Measurements from ENCODE around the gene LRRFIP2.

The LRRFIP2 gene

DNA sequence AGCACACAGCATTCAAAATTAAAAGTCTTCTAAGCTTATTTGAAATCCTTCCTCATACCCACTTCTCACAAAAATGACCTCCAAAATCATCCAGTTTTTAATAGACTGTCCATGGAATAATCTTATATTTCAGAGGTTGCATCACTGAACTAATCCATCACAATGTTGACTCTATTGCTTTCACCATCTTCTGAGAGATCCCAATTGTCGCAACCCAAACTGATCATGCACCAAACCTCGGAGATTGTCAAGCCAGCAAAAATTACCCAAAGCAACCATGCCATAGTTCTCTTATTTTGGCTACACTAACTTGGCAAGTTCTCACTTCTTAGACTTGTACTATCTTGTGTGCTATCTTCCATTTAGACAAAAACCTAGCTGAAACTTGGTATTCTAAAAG is 75.5 kb downstream of the LRRFIP2 start:
- Histone ChIP-seq H4K20me1 (ENCODE audit: insufficient read depth, low read length) (no peaks in the 10 kb centered on the region), H2AFZ (ENCODE audit: low read length) (no peak overlapping the region), H3K4me1 (ENCODE audit: low read length) (no peaks in the 10 kb centered on the region), H3K4me3 (ENCODE audit: low read length) (no peak overlapping the region), H3K27ac (ENCODE audit: low read length) (no peak overlapping the region), H3K9ac (ENCODE audit: low read length) (no peak overlapping the region), H3F3A (ENCODE audit: insufficient read depth, low read length) (no peaks in the 10 kb centered on the region), H3K4me2 (ENCODE audit: low read depth, low read length) (no peak overlapping the region), H3K9me3 (replicated peaks; ENCODE audit: insufficient read depth, low read length) (no peaks in the 10 kb centered on the region), H3K79me2 (ENCODE audit: low read length) (no peaks in the 10 kb centered on the region), H3K9me2 (replicated peaks; ENCODE audit: insufficient read depth, low read length) (no peaks in the 10 kb centered on the region), H3K27me3 (replicated peaks; ENCODE audit: insufficient read depth, low read length) (no peaks in the 10 kb centered on the region), H3K36me3 (replicated peaks; ENCODE audit: insufficient read depth, low read length) (no peaks in the 10 kb centered on the region)
- TF ChIP-seq, protein P1, sequence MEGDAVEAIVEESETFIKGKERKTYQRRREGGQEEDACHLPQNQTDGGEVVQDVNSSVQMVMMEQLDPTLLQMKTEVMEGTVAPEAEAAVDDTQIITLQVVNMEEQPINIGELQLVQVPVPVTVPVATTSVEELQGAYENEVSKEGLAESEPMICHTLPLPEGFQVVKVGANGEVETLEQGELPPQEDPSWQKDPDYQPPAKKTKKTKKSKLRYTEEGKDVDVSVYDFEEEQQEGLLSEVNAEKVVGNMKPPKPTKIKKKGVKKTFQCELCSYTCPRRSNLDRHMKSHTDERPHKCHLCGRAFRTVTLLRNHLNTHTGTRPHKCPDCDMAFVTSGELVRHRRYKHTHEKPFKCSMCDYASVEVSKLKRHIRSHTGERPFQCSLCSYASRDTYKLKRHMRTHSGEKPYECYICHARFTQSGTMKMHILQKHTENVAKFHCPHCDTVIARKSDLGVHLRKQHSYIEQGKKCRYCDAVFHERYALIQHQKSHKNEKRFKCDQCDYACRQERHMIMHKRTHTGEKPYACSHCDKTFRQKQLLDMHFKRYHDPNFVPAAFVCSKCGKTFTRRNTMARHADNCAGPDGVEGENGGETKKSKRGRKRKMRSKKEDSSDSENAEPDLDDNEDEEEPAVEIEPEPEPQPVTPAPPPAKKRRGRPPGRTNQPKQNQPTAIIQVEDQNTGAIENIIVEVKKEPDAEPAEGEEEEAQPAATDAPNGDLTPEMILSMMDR (IDR thresholded peaks at IDR 0.05; ENCODE audit: low read length), result no peak
- TF ChIP-seq EZH2 (optimal IDR thresholded peaks at IDR 0.05; ENCODE audit: low read depth, low read length) (no peak), EZH2phosphoT487 (IDR thresholded peaks at IDR 0.05; ENCODE audit: low read length) (no peak)
- DNase-seq, result no peak

DNA sequence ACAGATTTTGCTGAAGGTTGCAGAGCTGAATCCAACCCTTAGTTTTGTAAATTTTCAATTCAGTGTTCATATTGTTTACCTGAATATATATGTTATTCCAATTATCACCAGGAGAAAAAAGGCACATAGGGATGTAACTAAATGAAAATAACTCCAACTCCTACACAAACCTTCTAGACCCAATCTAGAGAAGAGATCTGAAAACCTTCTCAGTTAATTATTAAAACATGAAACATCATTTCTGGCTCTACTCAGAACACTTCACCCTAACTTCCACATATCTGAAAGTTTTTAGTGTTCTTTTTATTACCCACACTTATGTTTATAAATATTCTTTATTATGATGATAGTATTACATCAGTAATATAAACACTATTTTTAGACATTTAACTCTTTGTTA is 76.6 kb downstream of the LRRFIP2 start:
- H3K9ac ChIP-seq (ENCODE audit: low read length), result no peak overlapping the region
- DNase-seq, result no peak
- H4K20me1 ChIP-seq (ENCODE audit: insufficient read depth, low read length), result no peaks in the 10 kb centered on the region
- no peaks in the 10 kb centered on the region for H3K36me3 ChIP-seq (replicated peaks; ENCODE audit: insufficient read depth, low read length)
- no peak overlapping the region for H3K27ac ChIP-seq (ENCODE audit: low read length)
- no peaks in the 10 kb centered on the region for H3F3A ChIP-seq (ENCODE audit: insufficient read depth, low read length)
- H3K9me3 ChIP-seq (replicated peaks; ENCODE audit: insufficient read depth, low read length), result no peaks in the 10 kb centered on the region
- no peaks in the 10 kb centered on the region for H3K79me2 ChIP-seq (ENCODE audit: low read length)
- H3K4me3 ChIP-seq (ENCODE audit: low read length), result no peak overlapping the region
- no peak overlapping the region for H2AFZ ChIP-seq (ENCODE audit: low read length)
- TF ChIP-seq EZH2 (optimal IDR thresholded peaks at IDR 0.05; ENCODE audit: low read depth, low read length), result no peak
- no peak for TF ChIP-seq EZH2phosphoT487 (IDR thresholded peaks at IDR 0.05; ENCODE audit: low read length)
- TF ChIP-seq, protein P1 (IDR thresholded peaks at IDR 0.05; ENCODE audit: low read length), result no peak
- no peaks in the 10 kb centered on the region for H3K27me3 ChIP-seq (replicated peaks; ENCODE audit: insufficient read depth, low read length)
- no peak overlapping the region for H3K4me2 ChIP-seq (ENCODE audit: low read depth, low read length)
- no peaks in the 10 kb centered on the region for H3K9me2 ChIP-seq (replicated peaks; ENCODE audit: insufficient read depth, low read length)
- no peaks in the 10 kb centered on the region for H3K4me1 ChIP-seq (ENCODE audit: low read length)

DNA sequence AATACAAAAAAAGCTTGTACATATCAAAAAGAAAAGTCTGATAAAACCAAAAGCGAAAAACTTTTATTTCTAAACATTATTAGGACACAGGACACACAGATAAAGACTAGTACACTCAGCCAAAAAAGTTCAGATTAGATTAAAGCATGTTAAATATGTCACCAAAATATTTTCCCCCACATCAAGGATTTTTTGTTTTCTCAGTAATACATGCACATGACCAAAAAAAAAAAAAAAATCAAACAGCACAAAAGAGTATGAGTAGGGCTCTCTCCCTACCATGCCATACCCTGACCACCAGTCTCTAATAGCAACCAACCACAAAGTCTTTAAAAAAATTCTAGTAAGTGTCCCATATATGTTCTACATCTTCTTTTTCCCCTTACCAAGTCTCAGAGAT is 77.4 kb downstream of the LRRFIP2 start:
- H3K27me3 ChIP-seq (replicated peaks; ENCODE audit: insufficient read depth, low read length), result no peaks in the 10 kb centered on the region
- H4K20me1 ChIP-seq (ENCODE audit: insufficient read depth, low read length), result no peaks in the 10 kb centered on the region
- H3K27ac ChIP-seq (ENCODE audit: low read length), result no peak overlapping the region
- no peaks in the 10 kb centered on the region for H3K4me1 ChIP-seq (ENCODE audit: low read length)
- H3K4me2 ChIP-seq (ENCODE audit: low read depth, low read length), result no peak overlapping the region
- H3K4me3 ChIP-seq (ENCODE audit: low read length), result no peak overlapping the region
- H2AFZ ChIP-seq (ENCODE audit: low read length), result no peak overlapping the region
- no peaks in the 10 kb centered on the region for H3K9me3 ChIP-seq (replicated peaks; ENCODE audit: insufficient read depth, low read length)
- TF ChIP-seq EZH2 (optimal IDR thresholded peaks at IDR 0.05; ENCODE audit: low read depth, low read length) (no peak), EZH2phosphoT487 (IDR thresholded peaks at IDR 0.05; ENCODE audit: low read length) (no peak)
- TF ChIP-seq, protein P1 (IDR thresholded peaks at IDR 0.05; ENCODE audit: low read length), result no peak
- 0 out of 2 replicates have a peak, but pooled peaks cover 3% of the 10 kb centered on the region for H3K36me3 ChIP-seq (replicated peaks; ENCODE audit: insufficient read depth, low read length)
- H3K9me2 ChIP-seq (replicated peaks; ENCODE audit: insufficient read depth, low read length), result no peaks in the 10 kb centered on the region
- H3K79me2 ChIP-seq (ENCODE audit: low read length), result no peaks in the 10 kb centered on the region
- no peaks in the 10 kb centered on the region for H3F3A ChIP-seq (ENCODE audit: insufficient read depth, low read length)
- H3K9ac ChIP-seq (ENCODE audit: low read length), result no peak overlapping the region
- no peak for DNase-seq

Measured in MM.1S (cell line).